ENCODE measurements around the gene RNPEPL1. TPM values are rescaled to one million over a fixed set of nuclear protein-coding genes. Genes with fewer than 3 reads are reported as not detected.
A peak's percentile ranks its signal among the peaks of the same experiment; 100 is the strongest.

The RNPEPL1 gene
- total RNA-seq, 1 experiment from 2014 or later, result 28.4 TPM

DNA sequence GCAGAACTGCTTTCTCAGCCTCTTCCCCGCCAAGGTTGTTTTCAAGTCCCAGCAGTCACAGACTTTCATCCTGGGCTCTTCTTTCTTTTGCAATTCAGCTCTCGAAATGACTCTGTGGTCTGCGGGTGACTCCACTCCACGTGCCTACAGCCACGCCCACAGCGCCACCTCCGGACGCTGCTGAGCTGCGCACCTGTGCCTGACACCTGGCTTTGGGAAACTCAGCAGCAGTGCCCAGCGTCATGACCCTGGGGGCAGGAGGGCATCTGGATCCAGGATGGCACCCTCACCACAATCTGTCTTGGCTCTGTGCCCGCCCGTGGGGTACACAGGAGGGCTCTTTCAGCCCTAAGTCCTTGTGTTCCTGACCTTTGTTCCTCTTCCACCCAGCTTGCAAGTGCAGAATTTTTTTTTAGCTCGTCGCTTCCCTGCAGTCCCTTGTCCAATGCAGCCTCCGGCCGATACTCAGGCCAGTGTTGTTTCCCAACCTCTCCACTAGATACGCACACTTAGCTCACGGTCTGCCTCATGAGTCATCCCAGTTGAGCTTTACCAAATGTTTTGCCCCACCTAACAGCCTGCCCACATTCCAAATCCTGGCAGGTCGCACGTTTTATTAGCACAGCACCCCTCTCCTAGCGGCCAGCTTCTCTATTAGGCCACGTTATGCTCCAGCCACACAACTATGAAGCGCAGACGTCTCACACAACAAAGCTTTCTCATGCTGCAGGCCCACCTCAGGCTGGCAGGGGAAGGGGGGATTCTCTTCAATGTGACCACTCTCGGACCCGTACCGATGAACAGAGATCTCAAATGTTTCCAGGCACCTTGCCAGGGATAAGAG lies 11.7 kb downstream of the RNPEPL1 start:
- peaks cover 18% of the 10 kb centered on the region for H4K20me1 ChIP-seq (ENCODE audit: insufficient read depth, low read depth, low read length)
- no peaks in the 10 kb centered on the region for H3K9me2 ChIP-seq (replicated peaks; ENCODE audit: insufficient read depth, low read length)
- H3K36me3 ChIP-seq (ENCODE audit: insufficient read depth, low read length), result no peaks in the 10 kb centered on the region; the same call in 1 of the 2 replicates
- H3K9me3 ChIP-seq (ENCODE audit: low read length), result no peaks in the 10 kb centered on the region
- H3K4me3 ChIP-seq (ENCODE audit: low read length), result no peak overlapping the region
- no peaks in the 10 kb centered on the region for H3K27me3 ChIP-seq (ENCODE audit: low read length)
- peak overlapping the region; percentile 39; the same call in 1 of the 2 replicates for H3K9ac ChIP-seq (ENCODE audit: low read length)
- H3K79me2 ChIP-seq (ENCODE audit: low read length), result peaks cover 53% of the 10 kb centered on the region
- no peak overlapping the region for H2AFZ ChIP-seq (ENCODE audit: low read length)
- peak overlapping the region; percentile 53 for H3K27ac ChIP-seq (ENCODE audit: low read length)
- H3K4me1 ChIP-seq (ENCODE audit: low read length), result peaks cover 61% of the 10 kb centered on the region
- H3K4me2 ChIP-seq (ENCODE audit: low read depth, low read length, poor library complexity, severe bottlenecking), result peak overlapping the region; percentile 18
- peak; percentile 85 for DNase-seq

DNA sequence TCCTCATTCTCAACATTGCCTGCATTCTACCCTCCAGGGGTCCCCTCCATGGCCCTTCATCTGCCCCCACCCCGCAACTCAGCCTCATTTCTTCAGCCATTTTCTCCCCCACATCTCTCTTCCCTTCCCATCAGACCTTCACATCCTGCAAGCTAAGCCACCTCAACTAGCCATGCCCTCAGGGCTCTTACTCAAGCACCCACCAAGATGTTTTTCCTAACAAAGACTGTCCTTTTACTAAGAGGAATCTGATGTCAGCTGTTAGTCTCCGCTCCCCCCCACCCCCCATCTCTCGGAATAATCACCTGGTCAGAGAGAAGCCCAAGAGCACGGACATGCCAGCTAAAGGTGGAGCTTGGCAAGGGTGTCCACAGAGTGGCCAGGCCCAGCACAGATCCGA lies 13.5 kb downstream of the RNPEPL1 start:
- H3K79me2 ChIP-seq (ENCODE audit: low read length), result peaks cover 60% of the 10 kb centered on the region
- H3K4me1 ChIP-seq (ENCODE audit: low read length), result peaks cover 66% of the 10 kb centered on the region
- H3K4me2 ChIP-seq (ENCODE audit: low read depth, low read length, poor library complexity, severe bottlenecking), result no peak overlapping the region

DNA sequence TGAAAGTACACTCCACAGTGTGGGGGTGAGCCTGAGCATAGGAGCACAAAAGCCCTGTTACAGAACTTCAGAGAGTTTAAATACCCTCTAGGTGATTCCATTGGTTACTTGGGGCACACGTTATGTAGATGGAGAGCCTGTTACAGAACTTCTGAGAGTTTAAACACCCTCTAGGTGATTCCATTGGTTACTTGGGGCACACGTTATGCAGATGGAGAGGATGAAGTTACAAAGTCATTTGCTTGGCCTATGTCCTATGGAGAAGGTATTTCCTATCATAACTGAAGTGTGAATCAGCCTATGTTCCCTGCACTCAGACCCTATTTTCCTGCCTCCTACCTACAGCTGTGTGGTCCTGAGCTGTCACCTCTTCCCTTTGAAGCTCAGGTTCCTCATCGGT lies 14.5 kb downstream of the RNPEPL1 start:
- Histone ChIP-seq H3K27me3 (ENCODE audit: low read length) (no peaks in the 10 kb centered on the region), H3K36me3 (ENCODE audit: insufficient read depth, low read length) (no peaks in the 10 kb centered on the region; the same call in 1 of the 2 replicates), H3K4me2 (ENCODE audit: low read depth, low read length, poor library complexity, severe bottlenecking) (no peak overlapping the region), H3K4me1 (ENCODE audit: low read length) (peaks cover 73% of the 10 kb centered on the region), H3K9me3 (ENCODE audit: low read length) (no peaks in the 10 kb centered on the region), H3K9ac (ENCODE audit: low read length) (no peak overlapping the region; the same call in 1 of the 2 replicates), H3K9me2 (replicated peaks; ENCODE audit: insufficient read depth, low read length) (no peaks in the 10 kb centered on the region), H3K4me3 (ENCODE audit: low read length) (no peak overlapping the region), H2AFZ (ENCODE audit: low read length) (no peak overlapping the region), H3K27ac (ENCODE audit: low read length) (peak overlapping the region; percentile 98), H4K20me1 (ENCODE audit: insufficient read depth, low read depth, low read length) (peaks cover 28% of the 10 kb centered on the region), H3K79me2 (ENCODE audit: low read length) (peaks cover 70% of the 10 kb centered on the region)
- no peak for DNase-seq

More for the DNA sequence above, 13.5 kb downstream of the RNPEPL1 start:
- H3K9me3 ChIP-seq (ENCODE audit: low read length), result no peaks in the 10 kb centered on the region
- H4K20me1 ChIP-seq (ENCODE audit: insufficient read depth, low read depth, low read length), result peaks cover 18% of the 10 kb centered on the region
- H2AFZ ChIP-seq (ENCODE audit: low read length), result no peak overlapping the region
- no peak overlapping the region for H3K9ac ChIP-seq (ENCODE audit: low read length)
- H3K4me3 ChIP-seq (ENCODE audit: low read length), result no peak overlapping the region
- H3K27ac ChIP-seq (ENCODE audit: low read length), result peak overlapping the region; percentile 98
- H3K9me2 ChIP-seq (replicated peaks; ENCODE audit: insufficient read depth, low read length), result no peaks in the 10 kb centered on the region
- no peaks in the 10 kb centered on the region for H3K27me3 ChIP-seq (ENCODE audit: low read length)
- H3K36me3 ChIP-seq (ENCODE audit: insufficient read depth, low read length), result no peaks in the 10 kb centered on the region; the same call in 1 of the 2 replicates
- DNase-seq, result no peak

DNA sequence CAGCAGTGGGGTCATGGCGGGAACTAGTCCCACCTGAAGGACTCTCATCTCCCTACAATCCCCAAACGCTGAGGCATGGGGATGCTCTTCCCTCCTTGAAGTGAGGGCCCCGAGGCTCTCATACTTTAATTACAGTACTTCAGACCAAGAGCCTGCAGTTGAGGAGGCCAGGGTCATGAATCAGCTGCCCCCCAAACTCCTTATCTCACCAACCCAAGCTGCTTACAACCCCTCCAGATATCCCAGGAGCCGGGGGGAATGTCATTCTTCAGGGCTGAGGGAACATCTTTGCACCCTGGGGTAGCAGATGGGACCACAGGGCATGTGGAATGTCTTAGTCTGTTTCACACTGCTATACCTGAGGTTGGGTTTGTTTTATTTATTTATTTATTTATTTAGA lies 15.5 kb downstream of the RNPEPL1 start:
- H2AFZ ChIP-seq (ENCODE audit: low read length), result no peak overlapping the region
- H3K4me1 ChIP-seq (ENCODE audit: low read length), result peaks cover 83% of the 10 kb centered on the region
- H3K9me3 ChIP-seq (ENCODE audit: low read length), result no peaks in the 10 kb centered on the region
- no peak for DNase-seq
- H3K27me3 ChIP-seq (ENCODE audit: low read length), result no peaks in the 10 kb centered on the region
- H3K79me2 ChIP-seq (ENCODE audit: low read length), result peaks cover 75% of the 10 kb centered on the region
- no peak overlapping the region for H3K4me3 ChIP-seq (ENCODE audit: low read length)
- H3K9me2 ChIP-seq (replicated peaks; ENCODE audit: insufficient read depth, low read length), result no peaks in the 10 kb centered on the region
- no peaks in the 10 kb centered on the region; the same call in 1 of the 2 replicates for H3K36me3 ChIP-seq (ENCODE audit: insufficient read depth, low read length)
- H4K20me1 ChIP-seq (ENCODE audit: insufficient read depth, low read depth, low read length), result peaks cover 37% of the 10 kb centered on the region
- H3K27ac ChIP-seq (ENCODE audit: low read length), result peak overlapping the region; percentile 98
- no peak overlapping the region for H3K9ac ChIP-seq (ENCODE audit: low read length)
- H3K4me2 ChIP-seq (ENCODE audit: low read depth, low read length, poor library complexity, severe bottlenecking), result peak overlapping the region; percentile 86

DNA sequence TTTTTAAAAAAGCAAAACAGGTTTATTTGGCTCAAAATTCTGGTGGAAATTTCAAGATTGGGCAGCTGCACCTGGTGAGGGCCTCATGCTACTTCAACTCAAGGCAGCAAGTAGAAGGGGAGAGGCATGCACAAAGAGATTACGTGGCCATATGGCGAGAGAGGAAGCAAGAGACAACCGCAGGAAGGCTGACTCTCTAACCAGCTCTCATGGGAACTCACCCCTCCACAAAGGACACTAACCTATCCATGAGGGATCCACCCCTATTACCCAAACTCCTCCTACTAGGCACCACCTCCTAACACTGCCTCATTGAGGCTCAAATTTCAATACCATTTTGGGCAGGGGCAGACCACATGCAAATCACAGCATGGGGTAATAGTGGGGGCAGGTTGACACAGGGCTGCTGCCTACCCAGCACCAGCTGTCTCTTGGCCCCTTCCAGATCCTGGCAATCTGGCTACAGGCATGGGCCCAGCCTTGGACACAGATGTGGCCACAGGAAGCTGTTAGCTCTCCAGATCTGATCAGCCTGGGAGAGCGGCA lies 16.3 kb downstream of the RNPEPL1 start:
- peak; percentile 97 for DNase-seq
- Histone ChIP-seq H3K9me2 (replicated peaks; ENCODE audit: insufficient read depth, low read length) (no peaks in the 10 kb centered on the region), H2AFZ (ENCODE audit: low read length) (no peak overlapping the region), H3K4me1 (ENCODE audit: low read length) (peaks cover 77% of the 10 kb centered on the region), H3K36me3 (ENCODE audit: insufficient read depth, low read length) (no peaks in the 10 kb centered on the region; the same call in 1 of the 2 replicates), H3K79me2 (ENCODE audit: low read length) (peaks cover 77% of the 10 kb centered on the region), H4K20me1 (ENCODE audit: insufficient read depth, low read depth, low read length) (peaks cover 31% of the 10 kb centered on the region), H3K4me2 (ENCODE audit: low read depth, low read length, poor library complexity, severe bottlenecking) (peak overlapping the region; percentile 86), H3K27me3 (ENCODE audit: low read length) (no peaks in the 10 kb centered on the region), H3K9me3 (ENCODE audit: low read length) (no peaks in the 10 kb centered on the region), H3K27ac (ENCODE audit: low read length) (peak overlapping the region; percentile 98), H3K9ac (ENCODE audit: low read length) (peak overlapping the region; percentile 93), H3K4me3 (ENCODE audit: low read length) (peak overlapping the region; percentile 83)

GRCh38 chr2:240585101-240585500 lies 16.8 kb downstream of the RNPEPL1 start:
- H3K36me3 ChIP-seq (ENCODE audit: insufficient read depth, low read length), result no peaks in the 10 kb centered on the region; the same call in 1 of the 2 replicates
- H2AFZ ChIP-seq (ENCODE audit: low read length), result no peak overlapping the region
- H3K9ac ChIP-seq (ENCODE audit: low read length), result peak overlapping the region; percentile 93
- H3K4me1 ChIP-seq (ENCODE audit: low read length), result peaks cover 71% of the 10 kb centered on the region
- peak overlapping the region; percentile 98 for H3K27ac ChIP-seq (ENCODE audit: low read length)
- peaks cover 26% of the 10 kb centered on the region; the same call in 1 of the 2 replicates for H4K20me1 ChIP-seq (ENCODE audit: insufficient read depth, low read depth, low read length)
- peaks cover 77% of the 10 kb centered on the region for H3K79me2 ChIP-seq (ENCODE audit: low read length)
- peak overlapping the region; percentile 86 for H3K4me2 ChIP-seq (ENCODE audit: low read depth, low read length, poor library complexity, severe bottlenecking)
- peak overlapping the region; percentile 83 for H3K4me3 ChIP-seq (ENCODE audit: low read length)
- DNase-seq, result peak; percentile 89
- H3K9me2 ChIP-seq (replicated peaks; ENCODE audit: insufficient read depth, low read length), result no peaks in the 10 kb centered on the region
- no peaks in the 10 kb centered on the region for H3K27me3 ChIP-seq (ENCODE audit: low read length)
- H3K9me3 ChIP-seq (ENCODE audit: low read length), result no peaks in the 10 kb centered on the region

DNA sequence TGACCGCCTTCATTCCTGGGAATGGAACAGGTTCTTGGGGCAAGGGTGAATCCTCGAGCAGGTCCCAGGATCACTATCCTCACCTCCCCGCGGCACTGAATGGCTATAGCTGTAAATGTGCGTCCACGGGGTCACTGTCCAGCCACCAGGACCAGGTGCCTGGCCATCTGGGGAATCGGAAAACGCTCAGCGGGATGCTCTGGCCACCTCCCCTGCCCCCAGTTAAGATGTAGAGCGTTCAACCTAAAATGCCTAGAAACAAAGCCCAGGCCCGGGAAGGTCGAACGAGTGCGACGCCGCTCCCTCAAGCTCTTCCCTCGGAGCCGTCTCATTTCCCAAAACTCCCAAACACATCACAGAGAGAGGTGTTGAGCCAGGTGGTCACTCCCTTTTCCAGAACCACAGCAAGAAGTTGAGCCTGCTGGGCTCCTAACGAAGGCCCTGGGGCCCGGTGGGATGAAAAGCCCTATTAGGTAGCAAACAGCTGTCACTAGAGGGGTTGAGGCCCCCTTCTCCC lies 17.5 kb downstream of the RNPEPL1 start:
- H3K9me2 ChIP-seq (replicated peaks; ENCODE audit: insufficient read depth, low read length), result no peaks in the 10 kb centered on the region
- peaks cover 65% of the 10 kb centered on the region for H3K4me1 ChIP-seq (ENCODE audit: low read length)
- no peak overlapping the region for H2AFZ ChIP-seq (ENCODE audit: low read length)
- peaks cover 77% of the 10 kb centered on the region for H3K79me2 ChIP-seq (ENCODE audit: low read length)
- no peaks in the 10 kb centered on the region for H3K27me3 ChIP-seq (ENCODE audit: low read length)
- H3K9me3 ChIP-seq (ENCODE audit: low read length), result no peaks in the 10 kb centered on the region
- H3K4me3 ChIP-seq (ENCODE audit: low read length), result peak overlapping the region; percentile 83
- H4K20me1 ChIP-seq (ENCODE audit: insufficient read depth, low read depth, low read length), result peaks cover 21% of the 10 kb centered on the region; the same call in 1 of the 2 replicates
- H3K4me2 ChIP-seq (ENCODE audit: low read depth, low read length, poor library complexity, severe bottlenecking), result peak overlapping the region; percentile 86
- peak overlapping the region; percentile 93 for H3K9ac ChIP-seq (ENCODE audit: low read length)
- no peaks in the 10 kb centered on the region; the same call in 1 of the 2 replicates for H3K36me3 ChIP-seq (ENCODE audit: insufficient read depth, low read length)
- H3K27ac ChIP-seq (ENCODE audit: low read length), result peak overlapping the region; percentile 98
- DNase-seq, result no peak

All from Karpas-422 (cell line).